Superior temporal gyrus (tissue), 1 donor: ENCODE data around the gene RPSA.
"Not testable (repeated sequence)": the region's sequence is repeated elsewhere in the genome, so short reads cannot be mapped to it uniquely, and the experiment has no call there.

Source experiments
- DNase-seq: peaks from one replicate; pipeline ENCODE4 v3.0.0-alpha.2; 2016; ENCODE audit errors: extremely low spot score

Gene RPSA

DNA sequence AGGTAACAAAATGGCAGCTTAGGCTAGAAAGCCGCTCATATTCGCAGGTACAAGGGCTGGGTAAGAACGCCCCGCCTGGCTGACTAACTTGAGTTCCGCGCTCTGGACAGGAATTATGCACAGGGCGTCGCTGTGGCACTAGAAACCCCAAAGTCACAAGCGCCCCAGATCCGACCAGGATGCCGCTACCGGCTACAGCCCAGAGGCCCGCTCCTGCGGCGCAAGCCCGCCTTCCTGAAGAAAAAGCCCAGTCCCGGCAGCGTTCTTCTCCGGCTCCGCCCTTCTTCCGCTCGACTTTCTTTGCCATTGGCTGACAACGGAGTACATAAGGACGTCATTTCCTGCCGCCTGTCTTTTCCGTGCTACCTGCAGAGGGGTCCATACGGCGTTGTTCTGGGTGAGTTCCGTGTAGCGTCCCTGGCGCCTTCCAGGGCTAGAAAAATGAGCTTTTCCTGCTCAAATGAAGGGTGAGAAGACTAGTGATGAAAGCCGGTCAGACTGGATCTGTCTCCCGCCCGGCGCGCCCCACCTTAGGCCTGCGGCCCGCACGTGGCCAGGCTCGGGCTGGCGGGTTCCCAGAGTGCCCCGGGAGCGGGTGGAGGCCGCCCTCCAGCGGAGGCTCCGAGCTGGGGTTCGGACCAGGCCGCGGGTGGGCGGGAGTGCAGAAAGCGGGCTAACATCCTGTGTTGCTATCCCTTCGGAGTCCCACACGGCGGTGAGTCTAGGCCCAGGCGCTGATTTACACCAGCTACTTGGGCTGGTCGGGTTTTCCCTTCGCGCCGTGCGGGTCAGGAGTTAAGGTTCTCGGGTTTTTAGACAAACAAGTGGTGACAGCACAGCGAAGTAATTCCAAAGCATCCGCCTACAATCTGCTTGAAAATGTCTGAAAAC is at the start of gene RPSA:
RPSA (plus strand) TSS at position 353 of the 891 bp plus-strand sequence. CDS start 934 bp downstream, outside the sequence.
- DNase-seq, result peak; percentile 99

- DNase-seq, result no peak
Measured at GRCh38 chr3:39358333-39358732, 48.2 kb upstream of the RPSA start.

DNA sequence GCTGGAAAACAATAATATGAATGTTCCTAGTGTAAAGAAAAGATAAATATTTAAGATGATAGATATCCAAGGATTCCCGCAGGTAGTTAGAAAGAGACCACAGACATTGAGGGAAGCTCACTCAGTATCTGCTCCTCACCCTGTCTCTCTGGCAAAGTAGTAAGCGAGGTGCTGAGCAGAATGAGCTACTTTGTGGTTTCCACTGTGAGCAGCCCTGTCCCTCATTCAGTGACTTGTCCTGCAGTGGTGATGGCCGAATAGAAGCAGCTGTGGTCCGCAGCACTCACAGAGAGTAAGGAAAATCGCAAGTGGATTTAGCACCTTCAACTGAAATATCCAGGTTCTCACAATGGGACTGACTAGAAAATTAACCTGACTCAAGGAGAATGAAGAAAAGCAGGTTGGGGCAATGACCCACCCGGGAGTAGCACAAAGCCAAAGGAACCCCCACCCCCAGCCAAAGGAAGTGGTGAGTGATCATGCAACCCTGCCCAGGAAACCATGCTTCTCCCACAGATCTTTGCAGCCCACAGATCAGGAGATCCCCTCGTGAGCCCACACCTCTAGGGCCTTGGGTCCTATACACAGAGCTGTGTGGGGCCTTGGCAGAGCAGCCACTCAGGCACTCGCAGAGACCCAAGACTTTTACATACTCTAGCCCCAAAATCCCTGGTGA is 45.1 kb upstream of the RPSA start:
- DNase-seq, result no peak

- no peak for DNase-seq
Measured at GRCh38 chr3:39362192-39362591, 44.3 kb upstream of the RPSA start.

- no peak for DNase-seq
Measured at GRCh38 chr3:39362812-39363211, 43.7 kb upstream of the RPSA start.

DNA sequence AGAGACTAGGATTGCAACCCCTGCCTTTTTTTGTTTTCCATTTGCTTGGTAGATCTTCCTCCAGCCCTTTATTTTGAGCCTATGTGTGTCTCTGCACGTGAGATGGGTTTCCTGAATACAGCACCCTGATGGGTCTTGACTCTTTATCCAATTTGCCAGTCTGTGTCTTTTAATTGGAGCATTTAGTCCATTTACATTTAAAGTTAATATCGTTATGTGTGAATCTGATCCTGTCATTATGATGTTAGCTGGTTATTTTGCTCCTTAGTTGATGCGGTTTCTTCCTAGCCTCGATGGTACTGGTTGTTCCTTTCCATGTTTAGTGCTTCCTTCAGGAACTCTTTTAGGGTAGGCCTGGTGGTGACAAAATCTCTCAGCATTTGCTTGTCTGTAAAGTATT is 36.1 kb upstream of the RPSA start:
- DNase-seq, result not testable (repeated sequence)

DNA sequence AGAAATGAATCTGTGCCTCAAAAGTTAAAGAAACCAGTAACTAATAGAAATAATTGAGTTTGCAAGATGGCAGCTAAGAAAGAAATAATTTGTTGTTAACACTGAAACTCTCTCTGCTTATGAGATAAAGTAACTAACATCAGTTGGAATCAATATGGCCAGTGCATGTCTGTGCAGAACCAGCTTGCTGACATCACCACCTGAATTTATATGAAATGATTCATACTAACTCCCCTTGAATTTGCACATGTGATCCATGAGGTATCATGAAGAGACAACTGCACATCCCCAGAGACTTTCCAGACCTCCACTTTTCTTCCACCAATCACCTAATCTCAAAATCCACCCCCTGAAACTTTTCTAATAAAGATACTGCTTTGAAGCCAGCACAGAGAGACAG is 33.7 kb upstream of the RPSA start:
- DNase-seq, result no peak

GRCh38 chr3:39376959-39377634 is 29.4 kb upstream of the RPSA start:
- DNase-seq, result no peak

GRCh38 chr3:39378088-39378487 is 28.4 kb upstream of the RPSA start:
- DNase-seq, result peak; percentile 12

GRCh38 chr3:39378957-39379777 is 27.4 kb upstream of the RPSA start:
- no peak for DNase-seq

- DNase-seq, result no peak
Measured at GRCh38 chr3:39379778-39380155, 26.8 kb upstream of the RPSA start.

DNA sequence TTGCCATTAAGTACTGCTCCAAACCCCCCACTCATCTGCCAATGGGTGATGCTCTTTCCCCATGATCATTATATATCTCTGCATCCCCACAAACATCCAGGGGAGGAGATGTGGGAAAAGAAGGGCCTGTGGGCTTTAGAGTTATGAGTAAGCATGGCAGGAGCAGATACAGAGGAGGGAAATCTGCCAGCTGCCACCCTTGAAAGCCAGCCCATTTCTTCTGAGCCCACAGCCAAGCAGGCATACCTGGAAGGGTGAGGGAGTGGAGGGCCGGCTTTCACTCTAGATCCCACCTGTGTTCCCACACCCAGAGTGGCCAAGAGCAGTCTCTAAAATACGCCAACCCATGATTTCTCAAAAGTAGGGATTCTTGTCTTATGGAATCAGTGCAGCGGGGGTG is 25.1 kb upstream of the RPSA start:
- no peak for DNase-seq

- DNase-seq, result peak; percentile 88
Measured at GRCh38 chr3:39383045-39383880, 23.3 kb upstream of the RPSA start, which contains the start of gene SLC25A38. Gene SLC25A38 (plus strand): TSS chr3:39383370. CDS start chr3:39383725, 355 bp downstream.

- peak; percentile 96 for DNase-seq
Measured at GRCh38 chr3:39383881-39384664, 22.4 kb upstream of the RPSA start.

GRCh38 chr3:39384665-39385000 is 21.9 kb upstream of the RPSA start:
- DNase-seq, result no peak

DNA sequence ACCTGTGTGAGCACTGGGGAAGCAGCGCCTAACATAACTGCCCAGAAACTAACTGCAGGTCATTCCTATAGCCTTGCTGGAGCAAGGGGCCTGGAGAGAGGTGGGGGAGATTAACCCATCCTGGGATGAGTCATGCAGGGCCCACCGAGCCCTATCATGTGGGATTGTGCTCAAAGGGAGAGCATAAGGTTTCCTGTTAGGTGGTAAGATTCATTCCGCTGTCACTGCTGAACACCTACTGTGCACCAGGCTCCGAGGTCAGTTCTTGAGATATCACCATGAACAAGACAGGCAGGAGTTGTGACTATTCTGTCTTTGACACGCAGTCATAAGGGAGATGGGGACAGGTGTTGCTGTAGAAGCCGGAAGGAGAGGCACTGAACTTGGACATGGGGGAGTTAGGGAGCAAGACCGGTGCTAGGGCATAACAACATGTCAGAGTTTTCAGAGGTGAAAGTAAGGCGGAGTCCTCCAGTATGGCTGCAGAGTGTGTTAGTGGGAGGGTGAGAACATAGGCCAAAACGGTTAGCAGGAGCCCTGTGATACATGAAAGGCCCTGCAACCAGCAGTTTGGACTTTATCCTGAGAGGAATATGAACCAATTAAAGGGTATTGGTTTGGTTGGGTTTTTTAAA is 20.9 kb upstream of the RPSA start:
- no peak for DNase-seq

DNA sequence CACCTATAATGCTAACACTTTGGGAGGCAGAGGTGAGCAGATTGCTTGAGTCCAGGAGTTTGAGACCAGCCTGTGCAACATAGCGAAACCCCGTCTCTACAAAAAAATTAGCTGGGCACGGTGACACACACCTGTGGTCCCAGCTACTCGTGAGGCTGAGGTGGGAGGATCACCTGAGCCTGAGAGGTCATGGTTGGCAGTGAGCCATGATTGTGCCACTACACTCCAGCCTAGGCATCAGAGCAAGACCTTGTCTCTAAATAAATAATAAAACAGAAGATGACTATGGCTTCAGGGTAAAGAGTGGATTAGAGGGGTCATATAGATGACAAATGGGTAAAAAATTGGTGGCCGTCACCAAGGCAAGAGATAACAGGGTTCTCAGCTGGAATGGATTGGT is 20.2 kb upstream of the RPSA start:
- no peak for DNase-seq

DNA sequence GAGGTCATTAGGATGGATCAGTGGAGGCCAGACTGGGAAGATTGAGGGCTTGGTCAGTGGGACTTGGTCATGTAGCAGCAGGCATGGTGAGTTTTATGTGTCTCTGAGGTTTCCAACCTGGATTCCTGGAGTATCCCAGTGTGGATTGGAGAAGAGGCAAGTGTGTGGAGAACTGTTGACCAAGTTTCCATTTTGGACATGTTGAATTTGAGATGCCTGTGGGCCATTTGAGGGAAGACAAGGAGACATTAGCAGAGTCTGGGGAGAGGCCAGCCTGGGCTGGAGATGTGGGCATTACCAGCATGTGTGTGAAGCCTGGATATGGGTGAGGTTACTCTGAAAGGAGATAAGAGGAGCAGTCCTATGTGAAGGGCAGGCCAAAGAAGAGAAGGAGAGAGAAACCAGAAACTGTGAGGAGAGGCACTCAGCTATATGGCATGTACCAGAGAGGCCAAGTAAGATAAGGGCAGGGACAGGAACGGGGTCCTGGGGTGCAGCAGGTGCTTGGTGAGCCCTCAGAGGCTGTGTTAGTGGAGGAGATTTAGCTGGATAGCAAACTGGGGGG is 19.0 kb upstream of the RPSA start:
- no peak for DNase-seq

DNA sequence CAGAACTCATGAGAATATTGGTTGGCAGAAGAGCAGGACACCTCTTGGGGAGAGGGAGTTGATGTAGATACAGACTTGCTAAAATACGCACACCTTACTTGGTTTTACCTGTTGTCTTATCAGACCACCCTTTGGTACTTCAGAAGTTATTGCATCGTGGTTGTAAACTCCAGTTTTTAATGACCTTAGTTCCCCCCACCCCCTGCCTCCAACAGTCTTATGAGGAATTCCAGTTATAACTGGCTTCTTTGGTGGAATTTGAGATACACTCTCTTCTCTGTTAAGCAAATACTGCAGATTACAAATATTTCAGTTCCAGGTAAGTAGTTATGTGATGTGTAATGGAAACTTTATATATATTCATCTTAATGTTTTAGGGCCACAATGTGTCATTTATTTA is 18.4 kb upstream of the RPSA start:
- DNase-seq, result no peak
